Measurements from ENCODE around the gene SEMA5A. TPM values are rescaled to one million over a fixed set of nuclear protein-coding genes. Genes with fewer than 3 reads are reported as not detected.

Gene SEMA5A
- total RNA-seq, 1 experiment from 2014 or later = not detected

DNA sequence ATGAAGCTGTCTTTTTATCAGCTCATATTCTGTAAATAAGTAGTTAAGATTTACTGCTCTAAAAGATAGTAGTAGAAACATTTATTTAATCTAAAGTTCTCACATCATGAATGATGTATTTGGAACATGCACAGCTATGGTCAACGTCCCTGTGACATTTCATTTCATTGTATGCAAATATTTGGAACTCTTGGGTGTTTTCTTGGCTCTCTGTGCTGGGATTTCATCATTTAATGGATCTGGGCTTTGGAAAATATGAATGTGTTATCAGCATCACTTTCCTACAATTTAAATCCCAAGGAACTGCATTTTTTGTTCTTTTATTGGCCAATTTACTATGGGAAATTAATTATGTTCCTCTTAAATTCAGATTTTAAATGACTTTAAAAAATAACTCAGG is 462.9 kb downstream of the SEMA5A start:
- H3K27me3 ChIP-seq = no peaks in the 10 kb centered on the region
- no peaks in the 10 kb centered on the region for H3K4me1 ChIP-seq
- H3K27ac ChIP-seq = no peak overlapping the region
- H3K36me3 ChIP-seq = no peaks in the 10 kb centered on the region
- DNase-seq = no peak
- H3K4me3 ChIP-seq = no peak overlapping the region
- no peaks in the 10 kb centered on the region for H3K9me3 ChIP-seq (replicated peaks)

DNA sequence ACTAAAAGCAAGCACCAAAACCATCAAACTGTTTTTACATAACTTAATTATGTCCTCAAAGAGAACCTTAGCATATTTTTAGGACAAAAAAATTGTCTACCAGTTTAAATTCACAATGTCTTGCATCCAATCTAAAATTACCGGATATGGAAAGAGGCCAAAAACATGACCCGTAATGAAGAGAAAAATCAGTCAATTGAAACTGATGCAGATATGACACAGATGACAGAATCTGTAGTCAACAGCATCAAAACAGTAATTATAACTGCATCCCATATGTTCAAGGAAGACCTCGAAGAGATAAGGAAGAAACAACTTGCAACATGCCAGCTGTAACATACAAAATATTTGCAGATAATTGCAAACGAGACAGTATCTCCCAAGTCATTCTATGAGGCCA is 473.2 kb downstream of the SEMA5A start:
- no peak for DNase-seq
- Histone ChIP-seq H3K4me1 (no peaks in the 10 kb centered on the region), H3K27ac (no peak overlapping the region), H3K9me3 (replicated peaks) (no peaks in the 10 kb centered on the region), H3K27me3 (no peaks in the 10 kb centered on the region), H3K4me3 (no peak overlapping the region), H3K36me3 (no peaks in the 10 kb centered on the region)

DNA sequence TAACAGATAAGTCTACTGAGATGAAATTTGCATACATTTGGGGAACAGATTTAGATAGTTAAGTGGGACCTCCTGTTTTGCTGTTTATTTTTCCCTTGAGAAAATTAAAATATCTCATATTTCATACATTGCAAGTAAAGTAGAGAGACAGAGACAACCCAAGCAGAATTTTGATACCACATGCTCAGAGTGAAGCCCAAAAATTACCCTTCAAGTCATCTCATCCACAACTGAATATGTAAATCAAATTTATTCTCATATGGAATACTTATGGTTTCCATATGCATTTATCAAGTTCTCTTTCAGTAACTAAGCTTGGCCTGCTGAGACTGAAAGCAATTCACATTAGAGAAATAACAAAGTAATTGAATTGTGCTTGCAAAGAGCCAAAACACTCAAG is 474.4 kb downstream of the SEMA5A start:
- Histone ChIP-seq H3K9me3 (replicated peaks) (no peaks in the 10 kb centered on the region), H3K27me3 (no peaks in the 10 kb centered on the region), H3K4me1 (no peaks in the 10 kb centered on the region), H3K4me3 (no peak overlapping the region), H3K36me3 (no peaks in the 10 kb centered on the region), H3K27ac (no peak overlapping the region)
- no peak for DNase-seq

DNA sequence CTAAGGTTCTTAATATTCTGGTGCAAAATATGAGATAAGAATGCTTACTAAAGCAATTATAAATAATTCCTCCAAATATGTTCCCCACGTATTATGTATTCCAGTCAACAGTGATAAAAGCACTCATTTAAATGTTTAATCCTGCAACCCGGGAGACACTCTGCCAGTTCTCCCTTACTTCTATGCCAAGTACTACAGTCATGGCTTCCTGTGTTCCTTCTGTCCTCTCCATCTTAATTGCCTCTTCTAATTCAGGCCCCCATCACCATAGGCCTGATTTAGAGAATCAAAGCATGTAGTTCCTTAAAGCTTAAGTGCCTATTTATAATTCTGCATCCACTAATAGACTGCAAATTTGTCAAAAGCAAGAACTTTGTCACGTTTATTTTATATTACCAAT is 474.8 kb downstream of the SEMA5A start:
- Histone ChIP-seq H3K27me3 (no peaks in the 10 kb centered on the region), H3K36me3 (no peaks in the 10 kb centered on the region), H3K27ac (no peak overlapping the region), H3K4me3 (no peak overlapping the region), H3K9me3 (replicated peaks) (no peaks in the 10 kb centered on the region), H3K4me1 (no peaks in the 10 kb centered on the region)
- DNase-seq = no peak

DNA sequence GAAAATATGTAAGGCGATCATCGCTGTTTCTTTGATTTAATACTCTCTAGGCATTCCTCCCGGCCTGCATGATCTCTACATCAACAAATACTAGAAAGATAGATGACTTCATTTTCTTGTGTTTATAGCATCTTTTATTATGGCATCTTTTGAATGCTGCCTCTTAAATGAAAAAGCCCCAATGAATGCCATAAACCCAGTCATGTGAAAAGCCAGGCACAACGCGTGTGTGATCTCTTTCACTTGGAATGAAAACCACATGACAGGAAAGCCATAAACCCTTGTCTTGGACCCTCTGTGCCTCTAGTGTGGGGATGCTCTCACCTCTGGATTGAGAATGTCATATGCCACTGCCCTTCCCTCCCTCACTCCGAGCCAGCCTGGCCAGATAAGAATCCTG is 476.2 kb downstream of the SEMA5A start:
- no peaks in the 10 kb centered on the region for H3K4me1 ChIP-seq
- no peak overlapping the region for H3K4me3 ChIP-seq
- H3K27me3 ChIP-seq = no peaks in the 10 kb centered on the region
- DNase-seq = no peak
- H3K9me3 ChIP-seq (replicated peaks) = no peaks in the 10 kb centered on the region
- no peaks in the 10 kb centered on the region for H3K36me3 ChIP-seq
- no peak overlapping the region for H3K27ac ChIP-seq

DNA sequence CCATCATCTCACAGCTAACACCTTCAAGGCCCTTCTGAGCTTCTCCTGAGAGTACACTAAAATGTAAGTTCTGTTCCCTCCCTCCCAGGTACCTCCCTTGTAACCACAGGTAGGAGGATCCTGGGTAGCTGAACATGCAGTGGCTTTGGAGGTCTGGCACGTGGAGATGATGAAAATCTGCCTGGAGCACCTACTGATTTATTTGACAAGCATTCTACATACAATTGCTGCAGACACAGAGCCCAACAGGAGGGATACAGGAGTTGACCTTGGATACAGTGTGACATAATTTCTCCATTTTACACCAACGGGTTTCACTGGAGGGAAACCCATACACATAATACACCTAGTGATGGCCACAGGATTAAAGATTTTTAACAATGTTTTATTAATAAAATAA is 478.7 kb downstream of the SEMA5A start:
- H3K36me3 ChIP-seq = no peaks in the 10 kb centered on the region
- DNase-seq = no peak
- no peak overlapping the region for H3K27ac ChIP-seq
- H3K9me3 ChIP-seq (replicated peaks) = no peaks in the 10 kb centered on the region
- H3K4me3 ChIP-seq = no peak overlapping the region
- H3K27me3 ChIP-seq = no peaks in the 10 kb centered on the region
- H3K4me1 ChIP-seq = no peaks in the 10 kb centered on the region

DNA sequence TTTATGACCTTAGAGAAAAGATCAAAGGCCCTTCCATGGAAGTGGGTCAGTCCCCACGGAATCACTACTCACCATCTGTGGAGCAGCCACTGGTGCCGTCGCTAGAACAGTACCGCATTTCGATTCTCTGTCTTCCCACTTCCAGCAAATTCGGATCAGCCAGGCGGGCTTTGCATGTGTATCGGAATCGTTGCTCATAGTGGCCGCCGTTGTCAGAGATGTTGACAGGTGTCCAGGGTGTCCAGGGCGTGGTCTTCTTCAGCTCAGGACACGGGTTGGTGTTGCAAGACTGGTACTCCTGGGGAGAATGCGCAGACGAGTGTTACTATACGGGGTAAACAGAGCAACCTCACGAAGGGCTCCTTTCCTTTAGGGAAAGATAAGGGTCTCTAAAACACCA is 479.5 kb downstream of the SEMA5A start:
- H3K27me3 ChIP-seq = no peaks in the 10 kb centered on the region
- H3K4me3 ChIP-seq = no peak overlapping the region
- H3K27ac ChIP-seq = no peak overlapping the region
- H3K9me3 ChIP-seq (replicated peaks) = no peaks in the 10 kb centered on the region
- no peak for DNase-seq
- H3K36me3 ChIP-seq = no peaks in the 10 kb centered on the region
- no peaks in the 10 kb centered on the region for H3K4me1 ChIP-seq

DNA sequence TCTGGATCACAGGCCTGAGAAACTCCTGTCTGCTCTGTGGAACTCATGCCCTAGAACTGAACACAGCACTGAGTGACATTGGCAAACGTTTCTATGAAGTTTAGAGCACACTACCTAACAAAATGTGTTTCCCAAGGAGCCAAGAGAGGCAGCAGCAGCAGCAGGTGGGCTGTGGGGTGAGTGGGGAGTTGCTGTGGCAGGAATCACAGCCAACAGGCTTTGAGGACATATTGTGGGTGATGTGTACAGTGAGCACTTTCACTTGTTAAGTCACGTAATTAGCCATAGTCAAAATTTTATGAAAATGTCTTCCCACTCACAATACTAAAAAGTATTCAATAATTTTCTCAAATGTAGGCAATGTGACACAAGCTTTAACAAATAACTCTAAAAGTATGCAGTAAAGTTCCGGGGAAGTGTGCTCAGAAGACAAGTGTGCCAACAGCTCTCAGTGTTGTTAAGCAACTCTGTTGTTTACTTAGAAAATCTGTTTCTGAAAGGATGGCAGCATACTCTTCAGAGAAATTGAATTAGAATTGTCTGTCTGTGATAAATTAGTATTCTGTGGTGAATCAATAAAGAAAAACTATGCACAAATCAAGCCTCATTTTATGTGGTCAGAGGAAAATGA is 482.1 kb downstream of the SEMA5A start:
- no peak overlapping the region for H3K27ac ChIP-seq
- H3K27me3 ChIP-seq = no peaks in the 10 kb centered on the region
- no peaks in the 10 kb centered on the region for H3K9me3 ChIP-seq (replicated peaks)
- no peak for DNase-seq
- no peaks in the 10 kb centered on the region for H3K4me1 ChIP-seq
- H3K36me3 ChIP-seq = no peaks in the 10 kb centered on the region
- no peak overlapping the region for H3K4me3 ChIP-seq

DNA sequence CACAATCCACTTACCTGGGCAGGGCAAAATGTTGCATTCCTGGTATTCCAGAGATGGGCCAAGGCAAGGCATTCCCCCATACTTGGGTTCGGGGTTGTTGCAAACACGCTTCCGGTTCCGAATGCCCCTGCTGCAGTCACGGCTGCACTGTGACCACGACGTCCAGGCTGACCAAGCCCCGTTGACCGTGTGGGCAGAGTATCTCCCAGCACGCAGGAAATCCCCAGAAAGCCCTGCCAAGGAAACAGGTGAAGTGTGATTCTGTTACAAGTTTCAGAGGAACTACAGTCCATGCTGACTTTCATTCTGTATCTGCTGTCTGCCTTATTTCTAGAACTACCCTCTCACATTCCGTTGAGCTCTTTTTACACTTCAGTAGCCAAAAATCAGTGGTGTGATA is 483.0 kb downstream of the SEMA5A start:
- no peaks in the 10 kb centered on the region for H3K36me3 ChIP-seq
- H3K4me3 ChIP-seq = no peak overlapping the region
- H3K27ac ChIP-seq = no peak overlapping the region
- no peaks in the 10 kb centered on the region for H3K27me3 ChIP-seq
- DNase-seq = no peak
- H3K4me1 ChIP-seq = no peaks in the 10 kb centered on the region
- H3K9me3 ChIP-seq (replicated peaks) = no peaks in the 10 kb centered on the region

DNA sequence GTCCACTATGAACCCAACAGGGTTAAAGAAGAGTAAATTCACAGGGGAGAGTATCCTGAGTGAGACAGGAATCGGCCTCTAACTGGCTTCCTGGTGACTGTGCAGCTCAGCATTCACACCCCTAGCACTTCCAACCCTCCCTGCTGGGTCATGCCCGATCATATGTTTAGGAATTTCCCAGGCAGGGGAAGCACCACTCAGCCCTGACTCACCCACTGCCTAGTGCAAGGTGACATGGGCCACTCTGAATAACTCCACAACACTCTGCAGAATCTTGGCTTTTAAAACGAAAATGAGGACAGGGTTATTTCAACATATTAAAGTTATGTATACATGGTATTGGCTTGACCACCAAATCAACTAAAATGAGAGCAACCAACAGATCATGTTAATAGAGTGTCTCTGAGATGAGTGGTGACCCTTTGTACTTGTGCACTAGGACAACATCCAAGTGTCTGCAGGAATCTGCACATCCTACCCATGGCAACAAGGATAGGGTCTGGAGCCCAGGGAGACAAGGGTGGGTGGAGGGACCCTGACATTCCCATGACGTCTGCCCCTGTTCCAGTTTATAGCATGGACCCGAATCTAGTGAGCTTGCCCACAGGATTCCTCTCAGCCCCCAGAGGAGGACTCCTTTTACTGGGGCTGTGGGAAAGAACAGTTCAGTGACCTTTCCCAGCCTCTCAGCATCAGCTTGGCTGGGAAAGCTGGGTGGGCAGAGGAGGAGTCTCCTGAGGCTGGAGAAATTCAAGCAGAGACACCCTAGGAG is 485.8 kb downstream of the SEMA5A start:
- no peaks in the 10 kb centered on the region for H3K36me3 ChIP-seq
- H3K27ac ChIP-seq = no peak overlapping the region
- H3K27me3 ChIP-seq = no peaks in the 10 kb centered on the region
- H3K4me1 ChIP-seq = no peaks in the 10 kb centered on the region
- DNase-seq = no peak
- no peaks in the 10 kb centered on the region for H3K9me3 ChIP-seq (replicated peaks)
- no peak overlapping the region for H3K4me3 ChIP-seq

DNA sequence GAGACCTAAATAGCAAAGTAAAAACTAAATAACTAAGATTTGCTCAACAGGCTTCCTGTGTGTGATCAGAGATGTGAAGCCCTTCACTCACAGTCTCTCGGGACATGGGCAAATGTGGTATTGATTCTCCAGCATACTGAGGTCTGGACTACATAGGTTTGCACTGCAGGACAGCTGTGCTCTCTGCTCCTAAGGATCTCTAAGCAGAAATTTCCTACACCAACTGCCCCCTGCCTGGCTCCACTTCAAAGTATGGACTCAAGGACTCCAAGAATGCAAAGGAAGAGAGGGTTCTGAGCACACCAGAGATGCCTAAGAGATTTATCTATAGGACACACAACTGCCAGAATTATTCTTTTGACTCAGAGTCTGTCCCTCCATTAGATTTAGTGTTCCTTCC is 487.2 kb downstream of the SEMA5A start:
- no peaks in the 10 kb centered on the region for H3K9me3 ChIP-seq (replicated peaks)
- no peaks in the 10 kb centered on the region for H3K4me1 ChIP-seq
- no peaks in the 10 kb centered on the region for H3K27me3 ChIP-seq
- no peaks in the 10 kb centered on the region for H3K36me3 ChIP-seq
- no peak overlapping the region for H3K27ac ChIP-seq
- no peak for DNase-seq
- no peak overlapping the region for H3K4me3 ChIP-seq

DNA sequence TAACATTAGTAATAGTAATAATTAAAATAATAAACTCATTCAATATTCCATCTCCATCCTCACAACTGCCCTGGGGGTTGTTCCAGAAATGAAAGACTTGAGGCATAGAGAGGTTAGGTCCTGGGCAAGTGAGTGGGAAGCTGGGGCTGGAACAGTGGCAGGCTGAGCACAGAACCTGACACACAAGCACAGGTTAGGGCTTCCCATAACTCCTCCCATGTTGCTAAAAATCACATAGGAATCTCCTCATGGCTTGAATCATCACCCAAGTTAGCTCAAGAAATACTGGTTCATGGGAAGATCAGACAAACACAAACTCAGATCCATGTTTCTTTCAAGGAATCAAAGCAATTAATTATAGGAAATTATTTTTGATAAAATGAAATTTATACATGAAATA is 487.7 kb downstream of the SEMA5A start:
- no peaks in the 10 kb centered on the region for H3K4me1 ChIP-seq
- no peaks in the 10 kb centered on the region for H3K9me3 ChIP-seq (replicated peaks)
- DNase-seq = no peak
- H3K36me3 ChIP-seq = no peaks in the 10 kb centered on the region
- H3K4me3 ChIP-seq = no peak overlapping the region
- no peaks in the 10 kb centered on the region for H3K27me3 ChIP-seq
- H3K27ac ChIP-seq = no peak overlapping the region

DNA sequence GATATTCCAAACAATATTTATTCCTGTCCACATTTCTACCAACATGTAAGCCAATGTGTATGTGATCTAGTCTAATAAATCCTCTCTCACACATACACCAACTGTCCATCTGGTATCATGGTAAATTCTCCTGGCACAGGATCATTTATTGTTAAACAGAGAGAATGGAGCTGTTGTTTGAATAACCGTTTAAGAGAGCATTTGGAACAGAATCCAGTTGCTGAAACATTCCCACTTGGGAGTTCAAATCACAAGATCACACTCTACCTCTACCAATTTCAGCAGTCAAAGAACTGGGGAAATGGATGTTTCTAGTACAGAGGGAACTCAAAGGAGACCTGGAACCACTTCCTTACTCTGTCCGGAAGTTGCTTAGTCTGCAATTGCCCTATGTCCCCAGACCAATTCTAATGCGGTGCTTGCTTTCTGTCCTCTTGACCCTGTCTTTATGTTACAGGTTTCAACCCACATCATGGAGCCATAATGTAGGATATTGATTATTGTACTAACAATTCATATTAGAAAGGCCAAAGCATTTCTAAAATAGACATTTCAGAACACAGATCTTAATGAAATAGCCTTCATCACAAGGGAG is 488.4 kb downstream of the SEMA5A start:
- H3K4me1 ChIP-seq = no peaks in the 10 kb centered on the region
- H3K4me3 ChIP-seq = no peak overlapping the region
- H3K27me3 ChIP-seq = no peaks in the 10 kb centered on the region
- H3K27ac ChIP-seq = no peak overlapping the region
- H3K9me3 ChIP-seq (replicated peaks) = no peaks in the 10 kb centered on the region
- H3K36me3 ChIP-seq = no peaks in the 10 kb centered on the region
- no peak for DNase-seq

DNA sequence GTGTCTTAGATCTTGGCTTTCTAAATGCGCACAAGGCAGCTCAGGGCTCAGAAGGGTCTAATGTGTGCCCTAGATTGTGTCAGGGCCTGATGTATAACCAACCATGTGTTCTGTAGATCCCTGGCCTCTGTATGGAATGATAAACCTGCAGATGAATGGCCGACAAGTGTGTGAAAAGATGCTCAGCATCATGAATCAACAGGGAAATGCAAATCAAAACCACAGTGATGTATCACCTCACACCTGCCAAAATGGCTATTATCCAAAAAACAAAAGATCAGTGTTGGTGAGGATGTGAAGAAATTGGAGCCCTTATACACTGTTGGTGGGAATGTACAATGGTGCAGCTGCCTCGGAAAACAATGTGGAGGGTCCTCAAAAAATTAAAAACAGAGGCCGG is 489.8 kb downstream of the SEMA5A start:
- H3K36me3 ChIP-seq = no peaks in the 10 kb centered on the region
- H3K4me3 ChIP-seq = no peak overlapping the region
- no peaks in the 10 kb centered on the region for H3K27me3 ChIP-seq
- no peak overlapping the region for H3K27ac ChIP-seq
- DNase-seq = no peak
- no peaks in the 10 kb centered on the region for H3K4me1 ChIP-seq
- no peaks in the 10 kb centered on the region for H3K9me3 ChIP-seq (replicated peaks)

DNA sequence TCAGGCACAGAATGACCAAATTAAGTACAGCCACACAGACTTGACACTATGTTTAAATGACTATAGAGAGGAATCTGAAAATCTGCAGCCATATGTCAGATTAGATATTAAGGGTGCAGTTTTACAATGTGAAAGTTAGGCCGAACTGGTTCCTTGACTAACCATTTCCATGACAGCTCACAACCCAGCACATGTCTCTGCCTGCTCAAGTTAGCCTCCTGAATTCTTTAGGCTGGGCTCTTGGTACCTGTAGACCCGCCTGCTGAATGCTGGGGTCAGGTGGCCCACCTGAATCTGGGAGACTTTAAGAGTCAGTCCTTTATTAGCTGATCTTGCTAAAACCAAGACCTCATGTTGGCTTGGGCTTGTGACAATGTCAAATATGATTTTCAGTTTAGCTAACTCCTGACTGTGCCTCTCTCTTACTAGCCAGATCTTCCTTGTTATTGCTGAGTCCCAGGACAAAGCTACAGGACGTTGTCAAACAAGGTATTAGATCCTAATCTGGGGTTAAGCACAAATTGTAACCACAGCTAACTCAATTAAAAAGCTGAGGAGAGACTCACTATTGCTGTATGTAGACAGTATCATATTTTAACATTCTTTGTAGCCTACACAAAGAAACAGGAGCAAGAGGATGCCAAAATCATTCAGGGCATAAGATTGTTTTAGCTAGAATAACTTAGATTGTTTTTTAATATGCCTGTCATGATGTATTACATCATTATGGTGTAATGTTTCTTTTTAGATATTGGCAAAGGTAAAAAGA is 490.9 kb downstream of the SEMA5A start:
- H3K36me3 ChIP-seq = no peaks in the 10 kb centered on the region
- no peak overlapping the region for H3K27ac ChIP-seq
- no peaks in the 10 kb centered on the region for H3K27me3 ChIP-seq
- no peaks in the 10 kb centered on the region for H3K9me3 ChIP-seq (replicated peaks)
- no peak for DNase-seq
- H3K4me1 ChIP-seq = no peaks in the 10 kb centered on the region
- H3K4me3 ChIP-seq = no peak overlapping the region
